NCI-H2196 (cell line): ENCODE results near the gene NEU4.
"Not testable (repeated sequence)": the region's sequence is repeated elsewhere in the genome, so short reads cannot be mapped to it uniquely, and the experiment has no call there.

Experiments
- DNase-seq: peaks from one replicate; lab custom pipeline; 2025; ENCODE audit not compliant: unreplicated experiment; lab: John Stamatoyannopoulos, UW

NEU4 gene

GRCh38 chr2:241774419-241775222, 34.4 kb upstream of the NEU4 start:
- DNase-seq, result no peak

- DNase-seq, result no peak
These were observed 33.5 kb upstream of the NEU4 start for GRCh38 chr2:241775223-241776177.

GRCh38 chr2:241776336-241777169, 32.4 kb upstream of the NEU4 start, which contains the start of gene GAL3ST2:
Gene GAL3ST2 (plus strand): TSS chr2:241776822. CDS start chr2:241776956, 134 bp downstream.
- DNase-seq, result no peak

- DNase-seq, result no peak
These were observed 31.8 kb upstream of the NEU4 start for GRCh38 chr2:241777170-241777685.

- no peak for DNase-seq
These were observed 31.0 kb upstream of the NEU4 start for GRCh38 chr2:241777686-241778627.

- DNase-seq, result no peak
These were observed 27.9 kb upstream of the NEU4 start for GRCh38 chr2:241780939-241781569.

GRCh38 chr2:241782053-241782452, 26.9 kb upstream of the NEU4 start:
- DNase-seq, result not testable (repeated sequence)

GRCh38 chr2:241788135-241788534, 20.9 kb upstream of the NEU4 start:
- DNase-seq, result no peak

GRCh38 chr2:241788572-241788971, 20.4 kb upstream of the NEU4 start:
- DNase-seq, result no peak

GRCh38 chr2:241791385-241791784, 17.6 kb upstream of the NEU4 start:
- not testable (repeated sequence) for DNase-seq

- DNase-seq, result no peak
These were observed 15.6 kb upstream of the NEU4 start for GRCh38 chr2:241793385-241793784.

GRCh38 chr2:241794250-241794823, 14.7 kb upstream of the NEU4 start:
- no peak for DNase-seq

- no peak for DNase-seq
These were observed 13.7 kb upstream of the NEU4 start for GRCh38 chr2:241795021-241795999.

GRCh38 chr2:241796209-241796608, 12.8 kb upstream of the NEU4 start:
- no peak for DNase-seq

- DNase-seq, result no peak
These were observed 12.3 kb upstream of the NEU4 start for GRCh38 chr2:241796610-241797138.

GRCh38 chr2:241797441-241798080, 11.4 kb upstream of the NEU4 start:
- DNase-seq, result peak; percentile 69
